Lower leg skin (tissue), 3 donors: Measurements from ENCODE around the gene SSR1.

Source experiments
- CTCF ChIP-seq, 3 donors: fragments of 450-650 bp; IDR thresholded peaks; one replicate each; pipeline ENCODE4 v1.5.1; 2016; ENCODE audit warnings: antibody characterized with exemption in 3 of 3, mild to moderate bottlenecking in 3 of 3, moderate library complexity in 2 of 3
- POLR2A ChIP-seq, 2 donors: fragments of 450-650 bp; IDR thresholded peaks; one replicate each; pipeline ENCODE4 v1.6.1; 2016 to 2017; ENCODE audit warnings: antibody characterized with exemption in 2 of 2, mild to moderate bottlenecking in 1 of 2, moderate library complexity in 1 of 2

GRCh38 chr6:7222197-7222596, 90.8 kb downstream of the SSR1 start:
- TF ChIP-seq CTCF (IDR thresholded peaks at IDR 0.05) (no peak), POLR2A (IDR thresholded peaks at IDR 0.05) (no peak)
